ENCODE measurements around the gene FADS2.
A peak's percentile ranks its signal among the peaks of the same experiment; 100 is the strongest.

The FADS2 gene

DNA sequence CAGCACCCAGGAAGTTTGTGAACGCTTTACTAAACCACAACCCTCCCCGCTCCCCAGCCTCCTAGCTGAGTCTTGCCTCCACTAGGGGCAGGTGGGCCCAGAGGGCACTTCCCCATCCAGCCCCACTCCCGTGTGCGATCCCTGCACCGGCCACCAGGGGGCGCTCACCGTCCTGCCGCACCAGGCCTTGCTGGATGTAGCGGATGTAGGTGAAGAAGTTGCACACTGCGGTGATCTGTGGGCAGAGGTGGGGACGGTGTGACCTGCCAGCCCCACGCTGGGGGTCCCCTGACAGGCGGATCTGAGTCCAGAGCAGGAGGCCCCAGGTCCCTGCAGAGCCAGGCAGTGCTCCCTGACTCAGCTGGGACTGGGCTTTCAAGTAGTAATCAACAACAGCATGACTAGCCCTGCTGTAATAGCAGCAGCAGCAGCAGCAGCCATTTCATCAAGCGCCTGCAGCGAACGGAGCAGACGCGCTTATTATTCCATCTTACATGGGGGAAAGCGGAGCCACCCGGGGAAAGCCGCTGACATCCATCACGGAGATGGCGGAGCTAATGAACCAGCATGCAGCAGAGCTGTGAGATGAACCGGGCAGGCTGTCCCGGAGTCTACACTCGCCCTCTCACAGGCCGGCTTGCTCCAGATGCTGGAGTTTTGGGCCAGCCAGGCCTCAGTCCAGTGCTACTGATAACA lies 71.2 kb downstream of the FADS2 start:
- Histone ChIP-seq H3K36me3 (peaks cover 0 to 30% (median 20%) of the 10 kb centered on the region in 3 donors), H3K4me3 (no peak overlapping the region), H3K27ac (peak overlapping the region in 1 of 2 donors; percentile 27), H3K9me3 (no peaks in the 10 kb centered on the region), H3K4me1 (peaks cover 0 to 6% (median 0%) of the 10 kb centered on the region in 4 donors), H3K27me3 (no peaks in the 10 kb centered on the region)
- intact Hi-C loops (cut with DNase I; ENCODE audit: low total_unique reads), result loop anchor here (2.0 kb wide), 2 partner anchors 48 to 184 kb away; no protein-coding TSS in a partner anchor
- peak; percentile 75 to 89 for DNase-seq
- TF ChIP-seq, protein P1, sequence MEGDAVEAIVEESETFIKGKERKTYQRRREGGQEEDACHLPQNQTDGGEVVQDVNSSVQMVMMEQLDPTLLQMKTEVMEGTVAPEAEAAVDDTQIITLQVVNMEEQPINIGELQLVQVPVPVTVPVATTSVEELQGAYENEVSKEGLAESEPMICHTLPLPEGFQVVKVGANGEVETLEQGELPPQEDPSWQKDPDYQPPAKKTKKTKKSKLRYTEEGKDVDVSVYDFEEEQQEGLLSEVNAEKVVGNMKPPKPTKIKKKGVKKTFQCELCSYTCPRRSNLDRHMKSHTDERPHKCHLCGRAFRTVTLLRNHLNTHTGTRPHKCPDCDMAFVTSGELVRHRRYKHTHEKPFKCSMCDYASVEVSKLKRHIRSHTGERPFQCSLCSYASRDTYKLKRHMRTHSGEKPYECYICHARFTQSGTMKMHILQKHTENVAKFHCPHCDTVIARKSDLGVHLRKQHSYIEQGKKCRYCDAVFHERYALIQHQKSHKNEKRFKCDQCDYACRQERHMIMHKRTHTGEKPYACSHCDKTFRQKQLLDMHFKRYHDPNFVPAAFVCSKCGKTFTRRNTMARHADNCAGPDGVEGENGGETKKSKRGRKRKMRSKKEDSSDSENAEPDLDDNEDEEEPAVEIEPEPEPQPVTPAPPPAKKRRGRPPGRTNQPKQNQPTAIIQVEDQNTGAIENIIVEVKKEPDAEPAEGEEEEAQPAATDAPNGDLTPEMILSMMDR (IDR thresholded peaks at IDR 0.05), result peak; percentile 99

DNA sequence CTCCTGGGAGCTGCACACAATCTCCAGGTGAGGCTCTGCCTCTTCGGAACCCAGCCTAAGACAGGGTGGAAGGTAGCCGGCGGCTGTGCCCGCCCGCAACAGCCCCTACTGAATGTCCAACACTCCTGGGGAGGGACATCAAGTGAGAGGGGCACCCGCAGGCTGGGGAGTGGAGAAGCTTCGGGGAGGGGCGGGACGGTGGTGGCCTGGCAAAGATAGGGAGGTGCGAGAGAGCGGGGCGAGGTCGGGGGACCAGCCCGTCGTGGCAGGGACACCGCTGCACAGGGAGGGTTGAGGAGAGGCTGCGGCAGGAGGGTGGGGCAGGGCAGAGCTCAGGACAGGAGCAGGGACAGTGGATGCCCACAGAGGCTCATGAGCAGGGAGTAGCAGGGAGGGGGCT lies 72.2 kb downstream of the FADS2 start:
- Histone ChIP-seq H3K4me3 (no peak overlapping the region), H3K27me3 (no peaks in the 10 kb centered on the region), H3K4me1 (peaks cover 0 to 5% (median 0%) of the 10 kb centered on the region in 4 donors), H3K9me3 (no peaks in the 10 kb centered on the region), H3K36me3 (peaks cover 0 to 38% (median 28%) of the 10 kb centered on the region in 3 donors), H3K27ac (no peak overlapping the region)
- no peak for DNase-seq
- intact Hi-C loops (cut with DNase I; ENCODE audit: low total_unique reads), result no loop called here
- TF ChIP-seq, protein P1 (IDR thresholded peaks at IDR 0.05), result no peak

DNA sequence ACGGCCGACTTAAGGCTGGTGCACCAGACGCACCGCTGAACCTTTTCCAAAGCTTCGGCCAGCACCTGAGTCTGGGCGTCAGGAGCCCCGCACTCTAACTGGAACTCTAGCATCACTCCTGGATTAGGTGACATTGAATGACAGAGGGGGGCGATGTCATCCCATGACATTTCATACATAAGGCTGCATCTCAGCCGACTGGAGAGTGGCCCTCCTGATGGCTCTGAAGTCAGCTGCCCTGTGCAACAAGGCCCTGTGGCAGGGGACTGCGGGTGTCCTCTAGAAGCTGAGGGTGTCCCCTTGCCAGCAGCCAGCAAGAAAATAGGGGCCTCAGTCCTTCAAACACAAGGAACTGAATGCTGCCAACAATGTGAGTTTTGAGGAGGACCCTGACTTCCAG lies 73.3 kb downstream of the FADS2 start:
- H3K9me3 ChIP-seq, result no peaks in the 10 kb centered on the region
- H3K27ac ChIP-seq, result no peak overlapping the region
- no peak overlapping the region for H3K4me3 ChIP-seq
- no peak for DNase-seq
- no peaks in the 10 kb centered on the region for H3K27me3 ChIP-seq
- intact Hi-C loops (cut with DNase I; ENCODE audit: low total_unique reads), result no loop called here
- H3K36me3 ChIP-seq, result peaks cover 0 to 49% (median 40%) of the 10 kb centered on the region in 3 donors
- TF ChIP-seq, protein P1 (IDR thresholded peaks at IDR 0.05), result no peak
- H3K4me1 ChIP-seq, result peaks cover 0 to 5% (median 0%) of the 10 kb centered on the region in 4 donors

DNA sequence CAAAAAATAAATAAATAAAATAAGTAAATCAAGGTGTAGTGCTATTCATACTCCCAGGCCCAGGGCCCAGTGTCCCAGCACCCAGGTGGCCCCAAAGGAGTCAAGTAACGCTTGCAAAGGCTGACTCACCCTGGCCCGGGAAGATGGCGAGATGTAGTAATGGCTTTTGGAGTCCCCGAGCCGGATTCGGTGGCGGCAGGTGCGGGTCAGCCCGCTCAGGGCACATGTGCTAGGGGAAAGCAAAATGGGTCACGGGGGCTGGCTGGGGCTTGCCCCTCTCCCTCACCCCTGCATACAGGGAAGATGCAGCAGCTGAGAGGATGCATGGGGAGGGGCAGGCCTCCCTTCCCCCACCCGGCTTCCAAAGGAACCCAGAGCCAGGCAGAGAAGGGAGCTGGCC lies 74.2 kb downstream of the FADS2 start:
- Histone ChIP-seq H3K36me3 (peaks cover 0 to 59% (median 44%) of the 10 kb centered on the region in 3 donors), H3K27me3 (no peaks in the 10 kb centered on the region), H3K4me3 (no peak overlapping the region), H3K4me1 (peaks cover 0 to 5% (median 0%) of the 10 kb centered on the region in 4 donors), H3K9me3 (no peaks in the 10 kb centered on the region), H3K27ac (no peak overlapping the region)
- TF ChIP-seq, protein P1 (IDR thresholded peaks at IDR 0.05), result no peak
- no peak for DNase-seq
- intact Hi-C loops (cut with DNase I; ENCODE audit: low total_unique reads), result no loop called here

DNA sequence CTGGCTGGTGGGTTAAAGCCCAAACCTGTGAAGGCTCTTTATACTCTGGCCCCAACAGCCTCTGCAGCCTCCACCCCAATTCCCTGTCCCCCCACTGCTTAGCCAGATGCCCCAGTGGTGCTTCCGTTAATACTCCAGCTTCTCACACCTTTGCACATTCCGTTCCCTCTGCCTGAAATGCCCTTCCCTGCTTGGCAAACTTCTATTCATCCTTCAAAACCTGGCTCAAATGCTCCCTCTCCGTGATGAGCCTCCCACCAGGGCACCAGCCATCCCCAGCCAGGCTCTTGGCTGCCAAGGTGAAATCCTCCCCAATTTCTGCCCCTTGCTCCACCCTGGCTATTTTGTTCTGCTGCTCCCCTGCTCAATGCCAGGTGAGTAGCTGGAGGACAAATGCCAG lies 75.7 kb downstream of the FADS2 start:
- no peak for DNase-seq
- Histone ChIP-seq H3K4me3 (no peak overlapping the region), H3K4me1 (peaks cover 0 to 5% (median 0%) of the 10 kb centered on the region in 4 donors), H3K27me3 (no peaks in the 10 kb centered on the region), H3K27ac (no peak overlapping the region), H3K9me3 (no peaks in the 10 kb centered on the region), H3K36me3 (peaks cover 0 to 61% (median 48%) of the 10 kb centered on the region in 3 donors)
- intact Hi-C loops (cut with DNase I; ENCODE audit: low total_unique reads), result no loop called here
- TF ChIP-seq, protein P1 (IDR thresholded peaks at IDR 0.05), result no peak

All from tibial artery (tissue), 4 donors.